Activated T-cell treated with anti-CD3 and anti-CD28 coated beads for 1 hour (primary cell): ENCODE data around the gene EVA1B.

Experiments used
- DNase-seq: peaks from one replicate; pipeline ENCODE4 v3.0.0-alpha.2; 2020; ENCODE audit warnings: low read depth

The EVA1B gene, protein sequence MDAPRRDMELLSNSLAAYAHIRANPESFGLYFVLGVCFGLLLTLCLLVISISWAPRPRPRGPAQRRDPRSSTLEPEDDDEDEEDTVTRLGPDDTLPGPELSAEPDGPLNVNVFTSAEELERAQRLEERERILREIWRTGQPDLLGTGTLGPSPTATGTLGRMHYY

DNA sequence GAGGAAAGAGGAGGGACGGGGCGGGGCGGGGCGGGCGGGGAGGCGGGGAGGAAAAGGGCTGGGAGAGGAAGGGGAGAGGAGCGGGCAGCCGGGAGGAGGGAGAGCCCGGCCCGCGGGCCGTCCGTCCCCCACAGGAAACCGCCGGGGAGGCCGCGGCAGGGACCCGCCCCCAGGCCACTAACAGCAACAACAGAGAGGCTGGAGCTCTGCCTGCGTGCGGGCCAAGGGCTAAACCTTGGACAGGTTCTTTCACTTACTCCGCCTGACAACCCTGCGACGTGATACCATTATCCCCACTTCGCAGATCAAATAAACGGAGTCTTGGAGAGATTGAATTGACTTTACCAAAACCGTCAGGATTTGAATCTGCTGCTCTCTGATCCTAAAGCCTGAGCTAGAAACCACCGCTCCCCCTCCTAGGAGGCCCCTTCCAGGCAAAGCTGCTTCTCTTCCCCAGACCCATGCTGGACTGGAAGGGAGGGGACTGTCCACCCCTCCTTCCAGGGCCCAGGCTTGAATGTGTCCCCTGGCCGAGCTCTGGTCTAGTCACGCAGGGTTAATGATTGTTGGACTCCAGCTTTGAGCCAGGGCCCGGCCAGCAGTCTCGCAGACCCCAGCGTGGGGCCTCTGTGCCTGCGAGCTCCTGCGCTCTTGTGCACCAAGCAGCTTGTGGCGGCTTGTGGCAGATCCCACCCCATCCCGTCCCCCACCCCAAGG lies at the start of gene EVA1B:
Gene EVA1B, minus strand, starts transcription at position 10 of the 717 bp plus-strand sequence. CDS start 608 bp downstream, outside the sequence.
- no peak for DNase-seq

DNA sequence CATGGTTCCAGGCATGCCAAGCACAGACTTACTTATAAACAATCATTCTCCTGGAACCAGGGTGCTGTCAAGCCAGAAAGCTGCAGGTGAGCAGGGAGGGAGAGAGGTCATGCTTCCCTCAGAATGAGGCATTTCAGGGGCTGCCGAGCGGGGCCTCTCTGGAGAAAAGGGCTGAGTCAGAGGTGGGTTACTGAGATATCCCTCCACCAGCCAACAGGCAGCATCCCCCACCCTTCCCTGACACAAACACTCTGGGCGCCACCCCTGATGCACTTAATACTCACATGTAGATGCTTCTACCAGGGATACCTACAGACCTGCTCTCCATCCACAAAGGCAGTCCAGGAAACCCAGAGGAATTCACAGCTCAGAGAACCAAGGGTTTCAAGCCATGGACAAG lies 49.2 kb upstream of the EVA1B start:
- no peak for DNase-seq

DNA sequence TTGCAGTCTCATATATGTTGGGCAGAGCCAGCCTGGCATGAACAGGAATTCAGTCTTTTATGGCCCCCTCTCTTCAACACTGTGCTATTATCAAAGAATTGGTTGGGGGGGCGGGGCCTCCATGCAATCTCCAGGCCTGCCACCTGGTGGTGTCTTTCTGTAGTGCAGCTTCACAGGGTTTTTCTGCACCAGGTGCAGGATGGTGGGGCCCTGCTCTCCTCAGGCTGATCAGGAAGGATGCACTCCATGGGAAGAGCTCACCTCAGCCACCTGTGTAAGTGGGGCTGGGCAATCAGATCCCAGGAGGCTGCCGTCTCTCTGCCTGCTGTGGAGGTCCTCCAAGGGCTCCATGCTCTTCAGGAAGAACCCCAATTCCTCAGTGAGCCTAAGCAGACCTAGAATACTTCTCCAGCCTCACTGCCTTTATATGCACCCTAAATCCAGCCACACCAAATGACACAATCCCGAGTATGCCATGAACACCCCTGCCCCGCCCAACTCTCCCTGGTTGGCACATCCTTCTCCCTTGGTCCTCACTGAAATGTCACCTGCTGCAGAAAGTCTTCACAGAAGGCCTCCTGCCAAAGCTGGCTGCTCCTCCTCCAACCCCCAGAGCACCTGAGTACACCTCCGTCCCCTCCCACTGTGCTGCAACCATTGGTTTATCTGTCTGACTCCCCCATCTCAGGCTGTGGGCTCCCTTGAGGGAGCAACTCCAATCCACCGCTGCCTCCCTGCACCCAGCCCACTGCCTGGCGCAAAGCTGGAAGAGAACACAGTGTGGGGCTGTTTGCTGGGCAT lies 45.8 kb upstream of the EVA1B start:
- DNase-seq, result peak; percentile 85

DNA sequence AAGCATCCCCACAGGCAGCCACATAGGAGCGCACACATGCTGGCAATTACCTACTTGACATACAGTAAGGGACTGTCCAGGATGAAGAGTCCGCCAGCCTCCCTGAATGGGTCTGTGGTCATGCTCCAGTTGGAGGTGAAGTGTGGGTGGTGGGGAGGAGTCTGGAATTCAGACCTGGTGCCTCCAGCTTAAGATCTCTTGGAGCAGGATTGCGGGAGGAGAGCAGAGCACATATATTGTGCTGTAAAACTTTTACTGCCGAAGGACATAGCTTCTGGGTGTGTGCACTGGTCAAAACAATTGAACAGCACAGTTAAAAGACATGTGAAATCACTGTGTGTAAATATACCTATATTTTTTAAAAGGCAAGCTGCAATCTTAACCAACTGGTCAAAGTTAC lies 44.4 kb upstream of the EVA1B start:
- DNase-seq, result no peak

DNA sequence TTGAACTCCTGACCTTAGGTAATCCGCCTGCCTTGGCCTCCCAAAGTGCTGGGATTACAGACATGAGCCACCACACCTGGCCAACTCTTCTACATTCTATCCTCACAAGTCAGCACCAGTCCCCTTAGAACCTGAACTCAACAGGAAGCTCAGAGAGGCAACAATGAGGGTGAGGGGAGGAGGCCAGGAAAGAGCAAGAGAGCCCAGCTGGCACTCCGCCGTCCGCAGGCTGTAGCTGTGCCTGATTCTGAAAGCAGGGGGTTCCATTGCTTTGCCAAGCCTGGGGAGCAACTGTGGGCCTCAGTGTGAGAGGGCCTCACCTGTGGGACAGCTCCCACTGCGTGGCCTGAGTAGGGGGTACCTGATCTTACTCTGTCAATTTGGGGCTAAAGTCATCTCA lies 43.6 kb upstream of the EVA1B start:
- no peak for DNase-seq

DNA sequence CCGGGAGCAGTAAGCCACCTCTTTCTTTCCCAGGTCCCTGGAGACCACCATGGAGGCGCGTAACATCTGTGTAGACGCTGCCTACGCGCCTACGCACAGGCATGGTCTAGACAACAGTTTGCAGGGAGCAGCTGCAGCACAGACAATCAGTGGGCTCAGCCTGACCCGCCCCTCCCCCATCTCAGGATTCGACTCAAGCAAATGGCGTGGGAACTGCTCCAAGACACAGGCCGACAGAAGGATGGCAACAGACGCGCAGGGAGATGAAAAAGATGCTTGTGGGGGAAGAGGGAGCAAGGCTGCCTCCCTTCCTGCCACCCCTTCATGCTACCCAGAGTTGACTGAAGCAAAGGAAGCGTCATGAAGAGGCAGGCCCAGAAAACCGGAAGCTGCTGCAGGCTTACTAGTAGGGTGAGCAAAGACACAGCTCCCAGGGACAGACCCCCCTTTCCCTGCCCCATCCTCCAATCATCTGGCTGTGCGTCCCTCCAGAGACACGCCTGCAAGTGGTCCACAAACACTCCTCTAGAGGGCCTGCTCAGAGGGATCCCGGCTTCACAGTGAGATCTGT lies 42.7 kb upstream of the EVA1B start:
- peak; percentile 32 for DNase-seq

DNA sequence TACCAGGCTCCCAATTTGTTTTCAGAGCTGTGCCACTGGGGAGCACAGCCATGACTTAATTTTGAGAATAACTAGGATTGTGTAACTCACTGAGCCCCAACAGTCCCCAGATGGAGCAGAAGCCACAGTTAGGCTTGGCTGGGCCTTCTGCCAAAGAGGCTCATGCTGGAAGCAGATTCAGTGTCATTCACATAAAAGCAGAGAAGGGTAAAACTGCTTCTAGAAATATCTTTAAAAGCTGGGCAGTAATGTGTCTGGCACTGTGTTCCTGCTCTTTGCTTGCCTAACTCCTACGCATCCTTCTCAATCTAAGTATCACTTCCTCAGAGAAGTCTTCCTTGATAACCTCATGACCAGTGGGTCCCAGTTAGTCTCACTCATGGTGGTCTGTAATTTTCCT lies 41.9 kb upstream of the EVA1B start:
- no peak for DNase-seq

DNA sequence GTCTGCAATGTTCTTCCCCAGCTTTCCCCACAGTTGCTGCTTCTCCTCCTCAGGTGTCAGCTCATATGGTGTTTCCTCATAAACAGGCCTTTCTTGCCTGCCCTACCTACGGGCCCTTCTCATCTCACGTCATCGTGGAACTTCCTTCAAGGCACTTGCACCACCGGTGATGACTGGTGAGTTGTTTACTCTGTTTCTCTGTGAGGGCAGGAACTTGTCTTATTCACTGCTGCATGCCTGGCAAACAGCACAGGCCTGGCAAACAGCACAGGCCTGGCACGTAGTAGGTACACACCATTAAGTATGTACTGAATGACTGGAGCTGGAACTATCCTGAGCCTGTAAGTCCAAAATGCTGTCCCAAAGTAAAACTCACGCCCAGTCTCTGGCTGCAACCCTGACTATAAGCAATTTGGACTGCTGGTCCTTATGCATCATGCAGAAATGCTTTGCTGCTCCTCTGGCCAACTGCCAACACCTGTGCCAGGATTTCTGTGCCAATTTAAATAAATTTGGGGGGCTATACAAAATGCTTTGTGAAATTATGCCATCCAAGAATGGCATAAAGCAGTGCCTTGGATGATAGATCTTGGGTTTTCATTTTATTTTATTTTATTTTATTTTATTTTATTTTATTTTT lies 36.6 kb upstream of the EVA1B start:
- no peak for DNase-seq

DNA sequence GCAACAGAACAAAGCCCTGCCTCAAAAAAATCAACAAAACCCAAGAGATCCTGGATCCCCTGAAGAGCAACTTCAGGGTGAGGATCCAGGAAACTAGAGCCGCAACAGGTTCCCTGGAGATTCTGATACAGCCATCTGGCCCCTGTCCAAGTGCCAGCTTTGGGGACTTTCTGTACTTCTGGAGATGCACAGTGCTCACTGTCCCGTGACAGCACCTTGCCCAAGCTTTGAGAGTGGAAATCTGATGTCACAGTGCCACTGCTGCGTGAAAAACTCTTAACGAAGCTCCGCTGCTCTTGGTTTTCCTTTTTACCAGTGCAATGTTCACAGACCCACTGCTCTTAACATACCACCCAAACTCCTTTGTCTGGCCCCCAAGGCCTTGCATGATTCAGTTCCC lies 35.9 kb upstream of the EVA1B start:
- no peak for DNase-seq

DNA sequence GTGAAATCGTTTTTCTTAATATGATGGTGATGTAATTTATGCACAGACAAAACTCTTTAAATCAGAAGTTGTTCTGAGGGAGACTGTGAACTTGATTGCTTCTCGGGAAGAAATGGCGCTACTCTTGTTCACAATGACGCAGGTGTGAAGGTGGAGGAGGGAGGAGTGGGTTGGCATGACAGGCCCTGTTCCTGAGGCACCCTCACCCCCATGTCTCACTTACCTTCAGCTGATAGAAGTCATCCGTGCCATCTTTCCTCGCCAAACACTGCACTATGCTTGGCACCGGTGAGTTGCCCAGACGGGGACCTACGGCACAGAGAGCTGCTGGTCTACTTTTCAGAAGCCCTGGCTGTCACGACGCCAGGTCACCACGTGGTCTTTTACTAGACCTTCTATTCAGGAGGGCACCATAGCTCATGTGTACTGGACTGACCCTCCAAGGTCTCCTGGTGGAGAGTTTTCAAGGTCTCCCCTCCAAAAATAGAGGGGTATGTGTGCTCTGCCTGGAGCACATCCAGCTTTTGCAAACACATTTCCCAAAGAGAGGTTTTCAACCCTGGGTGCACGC lies 35.2 kb upstream of the EVA1B start:
- DNase-seq, result no peak

DNA sequence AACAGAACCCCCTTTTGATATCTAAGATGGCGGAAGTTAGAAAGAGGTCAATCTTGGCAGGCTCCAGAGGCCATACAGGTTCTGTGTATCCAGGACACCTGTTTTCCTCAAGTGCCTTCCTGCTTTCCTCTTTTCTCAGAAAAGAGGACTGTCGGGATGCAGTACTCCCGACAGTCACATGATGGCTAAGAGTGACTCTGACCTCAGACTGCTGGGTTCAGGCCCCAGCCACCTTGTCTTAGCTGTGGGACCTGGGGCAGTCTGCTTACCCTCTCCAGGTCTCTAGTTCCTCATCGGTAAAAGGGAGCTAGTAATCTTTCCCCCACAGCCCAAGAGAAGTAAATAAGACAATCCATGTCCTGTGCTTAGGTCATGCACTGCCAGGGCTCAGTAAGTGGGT lies 32.4 kb upstream of the EVA1B start:
- DNase-seq, result no peak

DNA sequence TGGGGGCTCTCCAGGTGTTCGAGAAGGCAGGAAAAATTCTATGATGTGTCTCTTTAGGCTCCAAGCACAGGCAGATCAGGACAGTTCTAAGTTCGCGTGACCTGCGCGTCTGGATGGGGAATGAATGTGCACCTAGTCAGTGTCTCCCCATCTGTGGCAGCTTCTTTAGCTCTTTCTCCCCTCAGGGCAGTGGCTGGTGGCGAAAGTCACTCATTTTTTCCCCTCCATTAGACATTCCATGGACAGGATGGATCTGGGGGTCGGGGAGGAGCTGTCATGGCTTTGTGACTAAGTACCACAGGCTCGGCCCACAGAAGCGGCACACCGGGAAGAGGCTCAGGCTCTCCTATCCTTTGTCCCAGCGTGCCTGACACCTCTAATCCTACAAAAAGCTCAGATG lies 31.0 kb upstream of the EVA1B start:
- DNase-seq, result no peak

DNA sequence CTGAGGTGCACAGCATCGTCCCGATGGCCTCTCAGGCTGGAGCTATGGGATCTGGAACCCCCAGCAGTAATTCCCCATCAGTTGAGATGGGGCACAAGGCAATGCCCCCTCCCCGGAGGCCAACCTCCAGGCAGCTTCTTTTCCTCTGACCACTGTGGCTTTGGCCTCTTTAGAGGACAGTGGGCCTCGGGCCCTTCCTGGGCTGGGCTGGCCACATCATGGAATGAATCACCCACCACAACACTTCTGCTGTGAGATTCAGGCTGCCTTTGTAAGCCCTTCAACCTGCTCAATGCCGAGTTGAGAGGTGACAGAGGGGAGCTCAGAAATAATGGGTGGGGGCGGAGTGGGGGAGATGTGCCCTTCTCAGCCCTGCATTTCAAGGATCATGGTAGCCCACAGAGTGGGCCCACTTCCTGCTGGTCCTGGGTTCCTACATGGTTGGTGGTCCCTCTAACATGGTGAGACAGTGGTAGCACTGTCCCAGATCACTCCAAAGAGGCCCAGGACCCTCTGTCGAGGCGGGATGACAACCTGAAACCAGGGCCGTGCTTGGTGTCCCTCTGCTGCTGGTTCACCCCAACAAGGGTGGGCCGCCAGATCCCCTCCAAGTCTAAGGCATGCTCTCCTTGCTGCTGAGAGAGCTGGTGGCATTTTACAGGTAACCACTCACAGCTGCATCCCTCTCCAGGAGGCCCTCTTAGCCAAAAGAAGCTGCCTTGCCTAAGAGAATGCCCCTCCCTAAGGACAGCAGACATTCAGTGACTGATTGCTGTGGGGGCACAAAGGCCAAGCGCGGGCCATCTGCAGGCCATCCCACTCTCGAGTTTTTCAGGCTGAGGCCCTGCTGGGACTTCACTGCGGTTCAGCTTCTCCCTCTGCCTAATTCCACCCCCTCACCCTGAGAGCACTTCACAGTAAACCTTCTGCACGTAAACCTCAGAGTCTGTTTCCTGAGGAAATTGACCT lies 29.7 kb upstream of the EVA1B start:
- DNase-seq, result no peak

DNA sequence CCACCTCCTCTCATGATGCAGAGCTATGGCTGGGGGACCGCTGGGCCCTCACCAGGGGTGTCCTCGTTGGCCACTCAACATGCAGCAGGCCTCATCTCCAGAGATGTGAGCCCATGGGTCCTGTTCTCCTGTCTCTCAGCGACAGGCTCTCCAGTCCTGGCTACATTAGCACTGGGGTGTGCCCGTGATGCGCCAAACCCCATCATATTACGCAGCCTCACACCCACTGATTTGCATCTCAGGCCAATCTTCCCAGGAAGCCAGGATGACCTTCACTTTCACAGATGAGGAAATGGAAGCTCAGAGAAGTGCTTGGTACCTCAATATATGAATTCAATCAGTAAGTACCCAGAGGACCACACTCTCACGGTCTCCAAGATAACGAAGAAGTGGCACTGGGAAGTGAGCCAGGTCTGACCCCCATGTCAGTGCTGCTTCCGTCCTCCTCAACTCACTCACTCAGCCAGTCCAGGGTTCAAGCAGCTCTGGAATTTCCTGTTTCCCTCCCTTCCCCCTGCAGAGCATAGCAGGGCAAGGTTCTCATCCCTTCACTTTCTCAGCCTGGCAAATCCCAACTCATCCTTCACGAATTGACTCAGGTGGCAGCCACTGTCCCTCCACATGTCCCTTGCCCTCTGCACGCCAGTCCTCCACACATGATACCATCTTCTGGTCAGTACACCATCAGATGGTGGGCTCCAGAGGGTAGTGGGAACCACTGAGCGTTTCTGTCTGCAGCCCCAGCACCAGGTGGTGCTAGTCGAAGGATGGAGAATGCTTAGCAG lies 28.9 kb upstream of the EVA1B start:
- DNase-seq, result no peak

DNA sequence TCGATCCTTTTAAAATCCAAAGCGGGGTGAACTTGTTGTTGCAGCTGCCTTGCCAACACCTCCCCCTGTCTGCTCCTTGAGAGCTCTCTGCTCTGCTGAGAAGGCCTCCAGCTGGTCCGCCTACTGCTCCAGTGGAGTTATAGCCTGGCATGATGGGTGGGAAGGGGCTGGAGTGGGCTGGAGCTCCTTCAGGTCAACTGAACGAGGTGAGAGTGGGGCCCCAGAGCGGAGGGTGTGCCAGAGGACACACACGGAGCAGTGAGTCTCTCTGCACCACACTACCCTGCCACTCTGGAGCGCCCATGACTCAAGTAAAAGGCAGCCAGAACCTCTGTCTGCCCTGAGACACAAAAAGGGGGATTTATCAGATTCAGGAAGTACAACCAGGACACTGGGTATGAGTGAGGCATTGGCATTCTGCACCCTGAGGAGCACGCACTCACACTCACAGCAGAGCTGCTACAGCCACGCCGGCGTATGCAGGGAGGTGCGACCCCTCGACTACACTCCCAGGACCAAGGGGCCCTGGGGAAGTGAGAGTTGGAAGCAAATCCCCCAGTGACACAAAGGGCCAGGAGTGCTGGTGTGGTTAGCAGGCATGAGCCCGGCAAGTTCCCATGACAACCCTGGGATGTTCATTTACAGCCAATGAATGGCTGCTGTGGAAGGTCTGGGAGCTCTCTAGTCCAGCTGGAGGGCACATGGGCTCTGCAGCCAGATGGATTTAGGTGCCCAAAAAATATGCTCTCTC lies 28.0 kb upstream of the EVA1B start:
- DNase-seq, result no peak

DNA sequence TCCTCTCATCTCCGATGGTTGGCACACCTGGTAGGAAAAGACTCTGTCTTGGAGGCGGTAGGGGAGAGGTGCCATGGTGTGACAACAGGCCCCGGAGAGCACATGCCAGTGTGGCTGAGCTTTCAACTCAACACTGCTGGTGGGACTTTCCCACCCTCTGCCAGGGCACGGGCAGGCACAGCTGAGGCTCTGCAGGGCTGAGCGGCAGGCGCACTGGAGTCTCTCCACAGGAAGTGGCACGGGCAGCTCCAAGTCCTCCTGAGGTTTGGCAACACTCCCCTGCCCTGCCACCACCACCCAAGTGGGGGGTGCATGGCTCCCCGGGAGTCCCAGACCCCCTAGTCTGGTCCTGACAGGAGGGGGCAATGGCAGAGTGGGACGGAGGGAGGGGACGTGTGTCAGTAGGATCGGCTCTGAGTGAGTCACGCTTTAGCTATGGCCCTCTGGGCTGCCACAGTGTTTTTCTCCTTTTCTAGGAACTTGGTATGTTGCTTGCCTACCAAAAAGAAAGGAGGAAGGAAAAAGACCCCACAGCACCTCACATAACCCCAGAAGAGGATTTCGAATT lies 27.3 kb upstream of the EVA1B start:
- peak; percentile 27 for DNase-seq

DNA sequence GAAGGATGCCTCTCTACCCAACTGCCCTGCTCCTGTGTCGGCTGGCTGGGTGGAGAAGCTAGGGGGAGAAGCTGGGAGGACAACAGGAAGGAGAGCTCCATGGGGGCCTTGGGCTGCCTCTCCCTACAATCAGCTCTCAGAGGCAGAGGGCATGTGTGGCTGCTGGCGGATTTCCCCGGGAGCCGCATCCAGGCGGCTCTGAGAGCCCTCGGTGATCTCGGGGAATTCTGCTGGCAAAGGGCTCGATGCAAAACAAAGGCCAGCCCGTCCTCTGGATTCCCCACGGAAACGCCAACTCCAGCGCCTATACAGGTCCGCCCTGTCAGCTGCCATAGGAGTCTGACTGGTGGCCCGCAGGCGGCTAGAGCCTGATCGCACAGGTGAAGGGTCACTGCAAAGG lies 26.4 kb upstream of the EVA1B start:
- DNase-seq, result no peak

DNA sequence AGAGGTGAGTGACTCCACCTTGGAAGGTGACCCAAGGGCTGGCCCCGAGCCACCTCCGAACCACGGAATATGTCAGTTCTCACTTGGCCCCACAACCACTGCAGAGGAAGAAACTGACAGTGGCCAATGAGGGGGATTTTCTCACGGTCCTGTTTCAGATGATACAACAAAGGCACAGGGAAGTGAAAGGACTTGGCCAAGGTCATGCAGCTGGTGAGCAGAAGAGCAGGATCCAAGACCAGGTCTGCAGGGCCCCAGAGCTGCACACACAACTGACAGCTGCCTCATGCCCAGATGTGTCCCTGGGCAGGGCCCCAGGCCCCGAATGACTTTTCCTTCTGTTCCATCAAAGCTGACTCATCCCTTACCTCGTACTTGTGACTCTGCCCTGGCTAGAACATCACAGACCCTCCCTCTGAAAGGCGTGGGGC lies 25.8 kb upstream of the EVA1B start:
- DNase-seq, result no peak
